GM23338 (cell line): ENCODE data around the gene EBNA1BP2. TPM values are rescaled to one million over a fixed set of nuclear protein-coding genes. Genes with fewer than 3 reads are reported as not detected.

ENCODE experiments used
- ATAC-seq: fragments of 200-7000 bp; cut with Tn5 transposase; 3 replicates; pipeline ENCODE4 v1.9.1; 2020
- DNase-seq: peaks from one replicate; pipeline ENCODE4 v3.0.0-alpha.2; 2015; ENCODE audit warnings: low spot score
- H2AFZ ChIP-seq: fragments of 200-600 bp; sonication (generic); 2 replicates; pipeline ENCODE4 v1.8.0; 2016; ENCODE audit warnings: antibody characterized with exemption, mild to moderate bottlenecking, moderate library complexity
- H3F3A ChIP-seq: fragments of 200-600 bp; sonication (generic); replicated peaks from 2 replicates; pipeline ENCODE4 v1.8.0; 2017; ENCODE audit warnings: antibody characterized with exemption, mixed run types, low read depth
- H3K27ac ChIP-seq: fragments of 200-600 bp; sonication (generic); 2 replicates; pipeline ENCODE4 v1.6.1; 2016; ENCODE audit warnings: low read depth
- H3K27me3 ChIP-seq: fragments of 200-600 bp; sonication (generic); 2 replicates; pipeline ENCODE4 v1.8.0; 2016; ENCODE audit warnings: mild to moderate bottlenecking, mixed run types, moderate library complexity; ENCODE audit not compliant: insufficient read depth
- H3K36me3 ChIP-seq: fragments of 200-600 bp; sonication (generic); 2 replicates; pipeline ENCODE4 v1.8.0; 2016; ENCODE audit warnings: mild to moderate bottlenecking; ENCODE audit not compliant: insufficient read depth
- H3K4me1 ChIP-seq: fragments of 200-600 bp; sonication (generic); 2 replicates; pipeline ENCODE4 v1.8.0; 2016; ENCODE audit warnings: mild to moderate bottlenecking, moderate library complexity; ENCODE audit not compliant: insufficient read depth
- H3K4me2 ChIP-seq: fragments of 200-600 bp; sonication (generic); 2 replicates; pipeline ENCODE4 v1.7.1; 2017; ENCODE audit warnings: mixed run types
- H3K4me3 ChIP-seq: fragments of 200-600 bp; sonication (generic); 2 replicates; pipeline ENCODE4 v1.6.1; 2016; ENCODE audit warnings: mixed run types
- H3K79me2 ChIP-seq: fragments of 200-600 bp; sonication (generic); replicated peaks from 2 replicates; pipeline ENCODE4 v1.8.0; 2017; ENCODE audit warnings: mild to moderate bottlenecking; ENCODE audit not compliant: insufficient read depth
- H3K9me2 ChIP-seq: fragments of 200-600 bp; sonication (generic); 2 replicates; pipeline ENCODE4 v1.8.0; 2017; ENCODE audit not compliant: insufficient read depth
- H4K20me1 ChIP-seq: fragments of 200-600 bp; sonication (generic); replicated peaks from 2 replicates; pipeline ENCODE4 v1.8.0; 2017; ENCODE audit warnings: mild to moderate bottlenecking; ENCODE audit not compliant: insufficient read depth
- H3K27ac Mint-ChIP-seq: 2 replicates; pipeline ENCODE4 v1.8.0; 2020; ENCODE audit warnings: inconsistent platforms, mild to moderate bottlenecking, moderate library complexity, mixed read lengths
- H3K27me3 Mint-ChIP-seq: 3 replicates; pipeline ENCODE4 v1.8.0; 2022; ENCODE audit warnings: low read depth, mild to moderate bottlenecking, moderate library complexity, mixed read lengths, inconsistent platforms; ENCODE audit not compliant: insufficient read depth, poor library complexity
- H3K36me3 Mint-ChIP-seq: 3 replicates; pipeline ENCODE4 v1.8.0; 2021; ENCODE audit warnings: low read depth, mild to moderate bottlenecking, inconsistent platforms, moderate library complexity, mixed read lengths
- H3K4me1 Mint-ChIP-seq: 3 replicates; pipeline ENCODE4 v1.8.0; 2020; ENCODE audit warnings: mild to moderate bottlenecking, inconsistent platforms, mixed read lengths
- H3K4me3 Mint-ChIP-seq: 3 replicates; pipeline ENCODE4 v1.8.0; 2021; ENCODE audit warnings: moderate library complexity, mild to moderate bottlenecking, inconsistent platforms, mixed read lengths
- H3K9me3 Mint-ChIP-seq: 3 replicates; pipeline ENCODE4 v1.8.0; 2020; ENCODE audit warnings: moderate library complexity, mild to moderate bottlenecking, inconsistent platforms, mixed read lengths
- EZH2phosphoT487 ChIP-seq: fragments of 200-600 bp; sonication (generic); IDR thresholded peaks from one replicate; pipeline ENCODE4 v1.8.1; 2018; ENCODE audit warnings: antibody characterized with exemption; ENCODE audit not compliant: unreplicated experiment
- JUNB ChIP-seq: IDR thresholded peaks from one replicate; pipeline ENCODE4 v1.6.1; 2016; ENCODE audit warnings: antibody characterized with exemption; ENCODE audit not compliant: unreplicated experiment
- NANOG ChIP-seq: IDR thresholded peaks from 2 replicates; pipeline ENCODE4 v1.6.1; 2016; ENCODE audit warnings: antibody characterized with exemption, borderline replicate concordance
- POLR2AphosphoS5 ChIP-seq: IDR thresholded peaks from 2 replicates; pipeline ENCODE4 v1.6.1; 2016; ENCODE audit warnings: antibody characterized with exemption, low read depth
- STAT1 ChIP-seq: IDR thresholded peaks from one replicate; pipeline ENCODE4 v1.6.1; 2016; ENCODE audit warnings: antibody characterized with exemption; ENCODE audit not compliant: unreplicated experiment
- ZNF331 ChIP-seq: fragments of 250-450 bp; sonication (Bioruptor Pico); IDR thresholded peaks from 2 replicates; pipeline ENCODE4 v1.5.0; 2020; ENCODE audit warnings: low read depth, mild to moderate bottlenecking, moderate library complexity
- polyA plus RNA-seq: library from polyadenylated mRNA; unstranded; fragments of >200 nt; fragmentation: Nextera tagmentation; extraction: Ambion mirVana; gene quantifications from 2 replicates; pipeline ENCODE4 v1.2.1, GENCODE V29; 2016
- total RNA-seq: library from RNA; depleted of rRNA; stranded (reverse); fragments of >200 nt; shearing (Covaris generic); gene quantifications from 2 replicates; pipeline ENCODE4 v1.2.3, GENCODE V29; 2014
- TF ChIP-seq, protein P1 (sequence below): fragments of 250-450 bp; sonication (Bioruptor Pico); IDR thresholded peaks from 2 replicates; pipeline ENCODE4 v1.5.0; 2020; ENCODE audit warnings: mild to moderate bottlenecking, moderate library complexity
- TF ChIP-seq, protein P2 (sequence below): IDR thresholded peaks from 2 replicates; pipeline ENCODE4 v1.6.1; 2016; ENCODE audit warnings: antibody characterized with exemption

Gene EBNA1BP2
- total and polyA plus RNA-seq, 2 experiments from 2014 or later, result 130 to 249 TPM

DNA sequence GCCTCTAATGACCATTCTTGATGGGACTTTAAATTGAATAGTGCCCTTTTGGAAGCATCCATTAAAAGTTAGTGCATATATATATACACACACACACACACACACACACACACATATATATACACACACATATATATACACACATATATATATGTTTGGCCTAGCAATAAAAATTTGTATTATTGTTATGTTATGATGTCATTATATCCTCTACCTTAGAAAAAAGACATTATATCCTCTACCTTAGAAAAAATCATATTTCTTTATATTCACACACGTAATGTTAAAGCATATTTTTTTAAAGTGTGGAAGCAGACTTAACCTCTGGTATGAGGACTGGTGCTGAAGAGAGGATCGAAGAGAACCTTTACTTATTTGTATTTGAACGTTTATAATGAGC is 43.3 kb downstream of the EBNA1BP2 start (continued):
- TF ChIP-seq, protein P1, sequence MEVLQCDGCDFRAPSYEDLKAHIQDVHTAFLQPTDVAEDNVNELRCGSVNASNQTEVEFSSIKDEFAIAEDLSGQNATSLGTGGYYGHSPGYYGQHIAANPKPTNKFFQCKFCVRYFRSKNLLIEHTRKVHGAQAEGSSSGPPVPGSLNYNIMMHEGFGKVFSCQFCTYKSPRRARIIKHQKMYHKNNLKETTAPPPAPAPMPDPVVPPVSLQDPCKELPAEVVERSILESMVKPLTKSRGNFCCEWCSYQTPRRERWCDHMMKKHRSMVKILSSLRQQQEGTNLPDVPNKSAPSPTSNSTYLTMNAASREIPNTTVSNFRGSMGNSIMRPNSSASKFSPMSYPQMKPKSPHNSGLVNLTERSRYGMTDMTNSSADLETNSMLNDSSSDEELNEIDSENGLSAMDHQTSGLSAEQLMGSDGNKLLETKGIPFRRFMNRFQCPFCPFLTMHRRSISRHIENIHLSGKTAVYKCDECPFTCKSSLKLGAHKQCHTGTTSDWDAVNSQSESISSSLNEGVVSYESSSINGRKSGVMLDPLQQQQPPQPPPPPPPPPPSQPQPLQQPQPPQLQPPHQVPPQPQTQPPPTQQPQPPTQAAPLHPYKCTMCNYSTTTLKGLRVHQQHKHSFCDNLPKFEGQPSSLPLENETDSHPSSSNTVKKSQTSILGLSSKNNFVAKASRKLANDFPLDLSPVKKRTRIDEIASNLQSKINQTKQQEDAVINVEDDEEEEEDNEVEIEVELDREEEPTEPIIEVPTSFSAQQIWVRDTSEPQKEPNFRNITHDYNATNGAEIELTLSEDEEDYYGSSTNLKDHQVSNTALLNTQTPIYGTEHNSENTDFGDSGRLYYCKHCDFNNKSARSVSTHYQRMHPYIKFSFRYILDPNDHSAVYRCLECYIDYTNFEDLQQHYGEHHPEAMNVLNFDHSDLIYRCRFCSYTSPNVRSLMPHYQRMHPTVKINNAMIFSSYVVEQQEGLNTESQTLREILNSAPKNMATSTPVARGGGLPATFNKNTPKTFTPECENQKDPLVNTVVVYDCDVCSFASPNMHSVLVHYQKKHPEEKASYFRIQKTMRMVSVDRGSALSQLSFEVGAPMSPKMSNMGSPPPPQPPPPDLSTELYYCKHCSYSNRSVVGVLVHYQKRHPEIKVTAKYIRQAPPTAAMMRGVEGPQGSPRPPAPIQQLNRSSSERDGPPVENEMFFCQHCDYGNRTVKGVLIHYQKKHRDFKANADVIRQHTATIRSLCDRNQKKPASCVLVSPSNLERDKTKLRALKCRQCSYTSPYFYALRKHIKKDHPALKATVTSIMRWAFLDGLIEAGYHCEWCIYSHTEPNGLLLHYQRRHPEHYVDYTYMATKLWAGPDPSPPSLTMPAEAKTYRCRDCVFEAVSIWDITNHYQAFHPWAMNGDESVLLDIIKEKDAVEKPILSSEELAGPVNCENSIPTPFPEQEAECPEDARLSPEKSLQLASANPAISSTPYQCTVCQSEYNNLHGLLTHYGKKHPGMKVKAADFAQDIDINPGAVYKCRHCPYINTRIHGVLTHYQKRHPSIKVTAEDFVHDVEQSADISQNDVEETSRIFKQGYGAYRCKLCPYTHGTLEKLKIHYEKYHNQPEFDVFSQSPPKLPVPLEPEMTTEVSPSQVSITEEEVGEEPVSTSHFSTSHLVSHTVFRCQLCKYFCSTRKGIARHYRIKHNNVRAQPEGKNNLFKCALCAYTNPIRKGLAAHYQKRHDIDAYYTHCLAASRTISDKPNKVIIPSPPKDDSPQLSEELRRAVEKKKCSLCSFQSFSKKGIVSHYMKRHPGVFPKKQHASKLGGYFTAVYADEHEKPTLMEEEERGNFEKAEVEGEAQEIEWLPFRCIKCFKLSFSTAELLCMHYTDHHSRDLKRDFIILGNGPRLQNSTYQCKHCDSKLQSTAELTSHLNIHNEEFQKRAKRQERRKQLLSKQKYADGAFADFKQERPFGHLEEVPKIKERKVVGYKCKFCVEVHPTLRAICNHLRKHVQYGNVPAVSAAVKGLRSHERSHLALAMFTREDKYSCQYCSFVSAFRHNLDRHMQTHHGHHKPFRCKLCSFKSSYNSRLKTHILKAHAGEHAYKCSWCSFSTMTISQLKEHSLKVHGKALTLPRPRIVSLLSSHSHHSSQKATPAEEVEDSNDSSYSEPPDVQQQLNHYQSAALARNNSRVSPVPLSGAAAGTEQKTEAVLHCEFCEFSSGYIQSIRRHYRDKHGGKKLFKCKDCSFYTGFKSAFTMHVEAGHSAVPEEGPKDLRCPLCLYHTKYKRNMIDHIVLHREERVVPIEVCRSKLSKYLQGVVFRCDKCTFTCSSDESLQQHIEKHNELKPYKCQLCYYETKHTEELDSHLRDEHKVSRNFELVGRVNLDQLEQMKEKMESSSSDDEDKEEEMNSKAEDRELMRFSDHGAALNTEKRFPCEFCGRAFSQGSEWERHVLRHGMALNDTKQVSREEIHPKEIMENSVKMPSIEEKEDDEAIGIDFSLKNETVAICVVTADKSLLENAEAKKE, result no peak
- TF ChIP-seq JUNB (no peak), STAT1 (no peak), ZNF331 (CRISPR knock-in tag) (no peak), POLR2AphosphoS5 (no peak)

DNA sequence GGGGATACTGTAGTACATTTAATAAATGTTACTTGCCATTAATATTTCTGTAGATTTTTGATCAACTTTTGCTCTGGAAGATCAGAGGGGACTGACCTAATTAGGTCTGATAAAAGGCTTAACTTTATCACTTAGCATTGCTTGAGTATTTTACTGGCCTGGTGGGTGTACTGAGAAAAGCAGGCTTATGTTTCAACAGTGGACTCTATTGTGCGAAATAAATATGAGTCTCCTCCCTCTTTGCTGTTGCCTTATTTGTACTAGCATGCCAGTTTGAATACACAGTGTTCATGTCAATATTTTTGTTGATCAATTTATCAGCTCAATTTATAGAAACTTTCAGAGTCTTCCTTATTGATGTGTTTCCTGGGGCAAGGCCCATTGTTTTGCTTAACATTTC is 49.1 kb downstream of the EBNA1BP2 start:
- ATAC-seq, result no peak
- H3F3A ChIP-seq, result peaks cover 7% of the 10 kb centered on the region; the same call in 1 of the 2 replicates
- TF ChIP-seq EZH2phosphoT487 (no peak), STAT1 (no peak), NANOG (no peak), JUNB (no peak)
- TF ChIP-seq, protein P1, result no peak
- TF ChIP-seq, protein P2, sequence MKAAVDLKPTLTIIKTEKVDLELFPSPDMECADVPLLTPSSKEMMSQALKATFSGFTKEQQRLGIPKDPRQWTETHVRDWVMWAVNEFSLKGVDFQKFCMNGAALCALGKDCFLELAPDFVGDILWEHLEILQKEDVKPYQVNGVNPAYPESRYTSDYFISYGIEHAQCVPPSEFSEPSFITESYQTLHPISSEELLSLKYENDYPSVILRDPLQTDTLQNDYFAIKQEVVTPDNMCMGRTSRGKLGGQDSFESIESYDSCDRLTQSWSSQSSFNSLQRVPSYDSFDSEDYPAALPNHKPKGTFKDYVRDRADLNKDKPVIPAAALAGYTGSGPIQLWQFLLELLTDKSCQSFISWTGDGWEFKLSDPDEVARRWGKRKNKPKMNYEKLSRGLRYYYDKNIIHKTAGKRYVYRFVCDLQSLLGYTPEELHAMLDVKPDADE, result no peak
- peak overlapping the region; percentile 41; the same call in 1 of the 2 replicates for H3K27ac ChIP-seq
- H3K36me3 Mint-ChIP-seq, result peaks cover 24% of the 10 kb centered on the region
- peaks cover 6% of the 10 kb centered on the region for H3K27me3 Mint-ChIP-seq
- no peak overlapping the region for H3K27ac Mint-ChIP-seq
- peaks cover 60% of the 10 kb centered on the region for H3K79me2 ChIP-seq
- 0 out of 2 replicates have a peak, but pooled peaks cover 6% of the 10 kb centered on the region for H3K36me3 ChIP-seq
- DNase-seq, result no peak
- H3K4me2 ChIP-seq, result no peak overlapping the region
- H4K20me1 ChIP-seq, result no peaks in the 10 kb centered on the region
- no peak overlapping the region for H2AFZ ChIP-seq
- peaks cover 25% of the 10 kb centered on the region for H3K9me3 Mint-ChIP-seq
- no peaks in the 10 kb centered on the region for H3K9me2 ChIP-seq
- H3K27me3 ChIP-seq, result no peaks in the 10 kb centered on the region
- H3K4me3 Mint-ChIP-seq, result no peak overlapping the region
- peaks cover 12% of the 10 kb centered on the region for H3K4me1 ChIP-seq
- H3K4me3 ChIP-seq, result no peak overlapping the region
- H3K4me1 Mint-ChIP-seq, result peaks cover 29% of the 10 kb centered on the region
